HepG2 (cell line): ENCODE results near the gene TCF7L2. TPM values are rescaled to one million over a fixed set of nuclear protein-coding genes. Genes with fewer than 3 reads are reported as not detected.

Source experiments
- ATAC-seq: fragments of 200-7000 bp; cut with Tn5 transposase; 3 replicates; pipeline ENCODE4 v1.9.1; 2020; ENCODE audit warnings: mild to moderate bottlenecking, moderate library complexity
- BruUV-seq: library from RNA; stranded (reverse); fragments of 400-500 nt; replicated peaks from 2 replicates; lab custom pipeline; 2021; lab: Mats Ljungman, UMichigan
- CTCF ChIA-PET: fragments of 300-600 bp; formaldehyde crosslinking; extraction: SDS; loops from one replicate; lab custom pipeline; 2021; ENCODE audit warnings: low total read pairs, inconsistent platforms, low intra/inter-chr PET ratio; lab: Yijun Ruan, JAX
- POLR2A ChIA-PET: fragments of 350-600 bp; sonication (Branson Sonifier 250); formaldehyde crosslinking; loops from one replicate; lab custom pipeline; 2020; ENCODE audit warnings: antibody characterized with exemption, inconsistent platforms; lab: Yijun Ruan, JAX
- DNase-seq: peaks from one replicate; pipeline ENCODE4 v3.0.0-alpha.2; 2015; ENCODE audit warnings: low spot score
- FAIRE-seq: peaks from 3 replicates; lab custom pipeline; 2011; peaks lifted over from hg19 to GRCh38; lab: Jason Lieb, UNC
- H2AFZ ChIP-seq: one replicate; pipeline ENCODE4 v1.6.1; 2011; ENCODE audit warnings: low read length, inconsistent platforms
- H3K27ac ChIP-seq: fragments of 300-600 bp; 3 replicates; pipeline ENCODE4 v1.8.0; 2011; ENCODE audit warnings: mixed run types, mild to moderate bottlenecking, mixed read lengths, low read length, inconsistent platforms; ENCODE audit not compliant: insufficient read depth; ENCODE audit errors: extremely low read length
- H3K27me3 ChIP-seq, 2 experiments: fragments of 200-600 bp in 1 of 2; 2 replicates in 1 of 2; 3 replicates in 1 of 2; pipeline versions ENCODE4 v1.6.0 to v1.8.0; 2011; ENCODE audit warnings: low read length in 2 of 2, mild to moderate bottlenecking in 2 of 2, moderate library complexity in 2 of 2, inconsistent platforms in 1 of 2; ENCODE audit not compliant: insufficient read depth in 2 of 2, control insufficient read depth in 1 of 2
- H3K36me3 ChIP-seq, 2 experiments: fragments of 200-600 bp in 1 of 2; replicated peaks in 1 of 2; 2 replicates in 1 of 2; 3 replicates in 1 of 2; pipeline versions ENCODE4 v1.5.1 to v1.8.0; 2011; ENCODE audit warnings: low read length in 2 of 2, inconsistent platforms in 1 of 2; ENCODE audit not compliant: insufficient read depth in 2 of 2, control insufficient read depth in 1 of 2
- H3K4me1 ChIP-seq: 2 replicates; pipeline ENCODE4 v1.5.1; 2012; ENCODE audit warnings: low read length, inconsistent platforms; ENCODE audit not compliant: insufficient read depth
- H3K4me2 ChIP-seq: 2 replicates; pipeline ENCODE4 v1.6.0; 2011; ENCODE audit warnings: low read depth, low read length, inconsistent platforms
- H3K4me3 ChIP-seq, 3 experiments: fragments of 200-600 bp in 1 of 3; sonication (generic), shearing (Covaris generic) in 1 of 3; replicated peaks in 1 of 3; 2 replicates each; pipeline ENCODE4 v1.5.1; 2011 to 2016; ENCODE audit warnings: low read length in 3 of 3, inconsistent platforms in 2 of 3, low read depth in 2 of 3, mild to moderate bottlenecking in 2 of 3, control low read depth in 1 of 3, mixed read lengths in 1 of 3; ENCODE audit not compliant: insufficient read depth in 1 of 3
- H3K79me2 ChIP-seq: one replicate; pipeline ENCODE4 v1.6.1; 2011; ENCODE audit warnings: low read length, inconsistent platforms; ENCODE audit not compliant: insufficient read depth
- H3K9ac ChIP-seq: 2 replicates; pipeline ENCODE4 v1.6.0; 2011; ENCODE audit warnings: mild to moderate bottlenecking, low read depth, low read length, inconsistent platforms; ENCODE audit not compliant: insufficient read depth
- H3K9me3 ChIP-seq: 2 replicates; pipeline ENCODE4 v1.5.1; 2012; ENCODE audit warnings: mild to moderate bottlenecking, low read length
- H4K20me1 ChIP-seq: 2 replicates; pipeline ENCODE4 v1.6.0; 2011; ENCODE audit warnings: inconsistent platforms, mild to moderate bottlenecking, low read length, moderate library complexity; ENCODE audit not compliant: insufficient read depth
- ATF7 ChIP-seq, 2 experiments: fragments of 450-650 bp in 1 of 2; sonication (generic) in 1 of 2; formaldehyde crosslinking in 1 of 2; IDR thresholded peaks; 2 replicates each; pipeline versions ENCODE4 v1.4.0 to v1.6.1; 2016 to 2020; ENCODE audit warnings: antibody characterized with exemption in 1 of 2, mild to moderate bottlenecking in 1 of 2, missing genetic modification reagents in 1 of 2
- FOXA3 ChIP-seq: IDR thresholded peaks from 2 replicates; pipeline ENCODE4 v1.6.1; 2016; ENCODE audit warnings: missing genetic modification reagents, missing compliant biosample characterization
- MAFK ChIP-seq, 2 experiments: IDR thresholded peaks in 1 of 2; conservative IDR thresholded peaks in 1 of 2; 2 replicates each; pipeline ENCODE4 v1.6.1; 2011; ENCODE audit warnings: improper control_type of control experiment in 2 of 2, low read length in 2 of 2
- RBM22 ChIP-seq: fragments of 200-400 bp; formaldehyde crosslinking; optimal IDR thresholded peaks from 2 replicates; pipeline ENCODE3; 2017; ENCODE audit warnings: mild to moderate bottlenecking, low read length, moderate library complexity
- STAG1 ChIP-seq: sonication (generic); formaldehyde crosslinking; IDR thresholded peaks from 2 replicates; pipeline ENCODE4 v1.4.0; 2020; ENCODE audit warnings: missing genetic modification reagents
- ZNF713 ChIP-seq: sonication (generic); formaldehyde crosslinking; IDR thresholded peaks from 2 replicates; pipeline ENCODE4 v1.4.0; 2020; ENCODE audit warnings: mild to moderate bottlenecking, missing genetic modification reagents
- WGBS: methylation state at CpG from one replicate; pipeline ENCODE4 v1.1.6; 2017; ENCODE audit warnings: low lambda C conversion rate; 5-methylcytosine and 5-hydroxymethylcytosine counted together
- in situ Hi-C: cut with HindIII; loops from 2 replicates; pipeline ENCODE4 v1.10.0; 2017; ENCODE audit warnings: low pct_unique_long_range_greater_than_20kb; ENCODE audit not compliant: extremely low pct_ligation_motif_present
- intact Hi-C: fragments of 100-400 bp; cut with micrococcal nuclease; formaldehyde crosslinking; loops from one replicate; pipeline ENCODE4 v1.10.0; 2022; ENCODE audit not compliant: unreplicated experiment
- polyA plus RNA-seq, 8 experiments: library from polyadenylated mRNA; depleted of rRNA in 3 of 8; stranded (reverse) in 7 of 8; unstranded in 1 of 8; fragments of >200 nt; fragmentation: Illumina TruSeq in 4 of 8; extraction: Trizol in 4 of 8; gene quantifications; 2 replicates each; pipeline versions ENCODE4 v1.2.1 to v1.2.3, GENCODE V29; 2011 to 2016; ENCODE audit warnings: low read depth in 4 of 8, missing spikeins in 1 of 8, mixed read lengths in 1 of 8; ENCODE audit not compliant: insufficient read depth in 1 of 8
- total RNA-seq, 5 experiments: library from RNA; depleted of rRNA; stranded (reverse); fragments of >200 nt; fragmentation: Illumina TruSeq; extraction: Trizol; gene quantifications; 2 replicates each; pipeline ENCODE4 v1.2.3, GENCODE V29; 2016; ENCODE audit warnings: low read depth in 1 of 5
- TF ChIP-seq, protein P1 (sequence below): sonication (generic); formaldehyde crosslinking; IDR thresholded peaks from 2 replicates; pipeline ENCODE4 v1.5.0; 2020; ENCODE audit warnings: mild to moderate bottlenecking, missing genetic modification reagents, moderate library complexity

Gene TCF7L2
- total and polyA plus RNA-seq, 2 of the 13 experiments (the other 11 are each of a cell fraction or from before 2014, with no cell fraction given), result 3.9 to 13.7 TPM

GRCh38 chr10:113216102-113216501, 266.1 kb downstream of the TCF7L2 start:
- in situ Hi-C loops (no loop called here), intact Hi-C loops (no loop called here)
- no peak overlapping the region for H2AFZ ChIP-seq
- ATAC-seq, result no peak
- FAIRE-seq, result no peak
- POLR2A ChIA-PET, result no interaction called here
- no peak overlapping the region for H3K27ac ChIP-seq
- DNase-seq, result no peak
- H3K36me3 ChIP-seq, result no peaks in the 10 kb centered on the region
- no peak for TF ChIP-seq FOXA3 (CRISPR knock-in tag)
- no peak for TF ChIP-seq ZNF713 (CRISPR knock-in tag)
- no peak for TF ChIP-seq RBM22
- TF ChIP-seq, protein P1, sequence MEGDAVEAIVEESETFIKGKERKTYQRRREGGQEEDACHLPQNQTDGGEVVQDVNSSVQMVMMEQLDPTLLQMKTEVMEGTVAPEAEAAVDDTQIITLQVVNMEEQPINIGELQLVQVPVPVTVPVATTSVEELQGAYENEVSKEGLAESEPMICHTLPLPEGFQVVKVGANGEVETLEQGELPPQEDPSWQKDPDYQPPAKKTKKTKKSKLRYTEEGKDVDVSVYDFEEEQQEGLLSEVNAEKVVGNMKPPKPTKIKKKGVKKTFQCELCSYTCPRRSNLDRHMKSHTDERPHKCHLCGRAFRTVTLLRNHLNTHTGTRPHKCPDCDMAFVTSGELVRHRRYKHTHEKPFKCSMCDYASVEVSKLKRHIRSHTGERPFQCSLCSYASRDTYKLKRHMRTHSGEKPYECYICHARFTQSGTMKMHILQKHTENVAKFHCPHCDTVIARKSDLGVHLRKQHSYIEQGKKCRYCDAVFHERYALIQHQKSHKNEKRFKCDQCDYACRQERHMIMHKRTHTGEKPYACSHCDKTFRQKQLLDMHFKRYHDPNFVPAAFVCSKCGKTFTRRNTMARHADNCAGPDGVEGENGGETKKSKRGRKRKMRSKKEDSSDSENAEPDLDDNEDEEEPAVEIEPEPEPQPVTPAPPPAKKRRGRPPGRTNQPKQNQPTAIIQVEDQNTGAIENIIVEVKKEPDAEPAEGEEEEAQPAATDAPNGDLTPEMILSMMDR, result peak; percentile 27; the same call in 1 of the 2 replicates
- peak; percentile 38; the same call in 1 of the 2 replicates for TF ChIP-seq STAG1 (CRISPR knock-in tag)
- no peak for TF ChIP-seq ATF7 (IDR thresholded peaks at IDR 0.05)
- TF ChIP-seq ATF7 (CRISPR knock-in tag; IDR thresholded peaks at IDR 0.05), result no peak
- TF ChIP-seq MAFK (conservative IDR thresholded peaks at IDR 0.05 in 1 of 2, IDR thresholded peaks at IDR 0.05 in 1 of 2; ENCODE audit: low read length in 2 of 2), result no peak
- no peaks in the 10 kb centered on the region for H3K27me3 ChIP-seq
- WGBS, result 2% methylated on average over 3 of the region's 3 CpGs
- no peak overlapping the region for H3K9ac ChIP-seq
- no peaks in the 10 kb centered on the region for H3K4me1 ChIP-seq
- H3K4me2 ChIP-seq, result no peak overlapping the region
- CTCF ChIA-PET, result interaction anchor here (0.7 kb wide), 1 partner anchor 130 kb away, joined by 3 read pairs; no protein-coding TSS in a partner anchor
- H3K4me3 ChIP-seq, result no peak overlapping the region
- BruUV-seq, result no TSS peak
- H3K79me2 ChIP-seq, result no peaks in the 10 kb centered on the region
- H3K9me3 ChIP-seq, result no peaks in the 10 kb centered on the region
- no peaks in the 10 kb centered on the region for H4K20me1 ChIP-seq
